RWPE1 (cell line): ENCODE data around the gene APMAP.
A peak's percentile ranks its signal among the peaks of the same experiment; 100 is the strongest.

ENCODE experiments used
- CTCF ChIA-PET: fragments of 350-600 bp; sonication (Branson Sonifier 250); formaldehyde crosslinking; extraction: SDS; loops from one replicate; lab custom pipeline; 2021; lab: Yijun Ruan, JAX
- POLR2A ChIA-PET: fragments of 400-600 bp; formaldehyde crosslinking; extraction: SDS; loops from one replicate; lab custom pipeline; 2020; ENCODE audit warnings: antibody characterized with exemption; ENCODE audit not compliant: low non-redundant PET; lab: Yijun Ruan, JAX
- DNase-seq: peaks from one replicate; pipeline ENCODE4 v3.0.0; 2012; ENCODE audit warnings: low spot score
- H3K27ac ChIP-seq: fragments of 450-650 bp; 2 replicates; pipeline ENCODE4 v1.5.1; 2017
- CTCF ChIP-seq: fragments of 450-650 bp; conservative IDR thresholded peaks from 2 replicates; pipeline ENCODE4 v1.5.1; 2017; ENCODE audit warnings: low read depth, mild to moderate bottlenecking

Gene APMAP

DNA sequence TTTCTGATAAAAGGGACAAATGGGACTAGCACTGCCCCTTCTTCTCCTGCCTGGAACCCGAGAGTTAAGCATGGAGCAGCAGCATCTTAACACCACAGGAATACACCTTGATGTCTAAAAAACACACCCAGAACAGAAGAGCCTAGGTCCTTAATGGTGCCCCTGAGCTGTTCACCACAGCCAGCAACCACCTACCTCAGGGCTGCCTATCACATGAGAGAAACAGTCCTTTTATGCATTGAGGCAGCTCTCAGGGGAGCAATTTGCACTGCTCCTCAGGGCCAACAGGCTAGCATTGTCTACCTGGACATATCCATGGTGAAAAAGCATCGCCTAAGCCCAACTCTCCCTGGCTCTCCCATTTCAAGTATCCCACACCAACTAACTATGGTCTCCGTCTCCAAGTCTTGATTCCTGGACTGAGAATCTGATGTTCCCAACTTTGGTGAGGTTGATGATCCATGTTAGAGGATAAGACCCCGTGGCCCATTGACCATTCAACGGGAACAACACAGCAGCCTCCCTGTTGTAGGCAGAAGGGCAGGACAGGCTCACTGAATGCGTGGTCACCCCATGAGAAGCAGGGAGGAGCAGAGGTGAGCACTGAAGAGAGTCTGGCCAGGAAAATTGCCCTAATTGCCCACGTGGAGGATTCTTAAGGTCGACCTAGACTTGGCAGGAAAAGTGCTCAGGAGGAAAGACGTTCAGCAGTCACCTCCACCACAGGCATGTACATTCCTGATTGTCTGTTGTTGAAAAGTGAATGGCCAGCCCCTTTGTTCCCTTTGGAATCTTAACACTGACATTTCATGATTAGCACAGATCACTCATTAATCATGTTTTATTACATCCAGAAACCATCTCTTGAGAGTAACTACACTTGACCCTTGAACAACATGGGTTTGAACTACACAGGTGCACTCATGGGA, 4.2 kb upstream of the APMAP start:
- TF ChIP-seq CTCF, result no peak
- DNase-seq, result no peak
- H3K27ac ChIP-seq, result no peak overlapping the region
- CTCF ChIA-PET, result interaction anchor here (3.7 kb wide), 1 partner anchor 68 kb away, joined by 53 read pairs; no protein-coding TSS in a partner anchor
- POLR2A ChIA-PET, result interaction anchor here (0.6 kb wide), 1 partner anchor 66 kb away, joined by 3 read pairs; no protein-coding TSS in a partner anchor

DNA sequence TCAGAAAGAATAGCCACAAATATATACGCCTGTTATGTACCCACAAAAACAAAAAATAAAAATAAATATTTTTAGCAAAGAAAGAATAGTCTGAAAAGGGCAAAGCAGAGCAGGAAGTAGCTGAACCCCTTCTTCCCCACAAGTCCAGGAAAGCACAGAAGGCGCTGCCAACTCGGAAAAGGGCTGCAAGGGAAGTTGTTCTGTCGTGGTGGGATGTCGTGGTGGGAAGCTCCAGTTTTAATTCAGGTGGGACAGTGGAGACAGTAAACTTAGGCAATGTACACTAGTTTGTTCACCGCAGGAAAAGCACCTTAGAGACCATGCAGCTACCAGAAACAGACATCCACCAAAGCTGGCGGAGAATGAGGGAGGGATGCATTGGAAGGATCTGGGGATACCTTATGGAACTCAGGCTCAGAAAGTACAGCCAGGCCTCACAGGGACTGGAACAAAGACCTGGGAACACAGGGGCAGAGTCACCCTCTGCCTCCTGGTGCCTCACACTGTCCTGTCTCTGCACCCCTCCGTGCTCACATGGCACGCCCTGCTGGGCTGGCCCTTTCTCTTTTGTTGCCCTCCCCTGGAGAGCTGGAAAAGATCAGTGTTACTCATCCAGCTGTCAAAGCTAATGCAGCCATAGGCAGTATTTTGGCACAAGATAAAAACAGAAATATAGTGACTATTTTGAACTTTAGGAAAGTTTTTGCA, 3.3 kb upstream of the APMAP start:
- ChIA-PET POLR2A (interaction anchor here (0.6 kb wide), 1 partner anchor 67 kb away, joined by 3 read pairs; no protein-coding TSS in a partner anchor), CTCF (interaction anchor here (0.6 to 3.7 kb wide), 5 partner anchors 29 to 196 kb away, joined by 3 to 53 read pairs (median 4); no protein-coding TSS in a partner anchor)
- H3K27ac ChIP-seq, result no peak overlapping the region
- no peak for DNase-seq
- TF ChIP-seq CTCF, result no peak

GRCh38 chr20:24994470-24995368, 2.2 kb upstream of the APMAP start:
- H3K27ac ChIP-seq, result no peak overlapping the region
- POLR2A ChIA-PET, result no interaction called here
- peak; percentile 86 for DNase-seq
- peak; percentile 98 for TF ChIP-seq CTCF
- CTCF ChIA-PET, result interaction anchor here (0.5 to 3.7 kb wide), 12 partner anchors 12 to 1646 kb away, joined by 3 to 53 read pairs (median 4); partner anchors contain the start of gene ACSS1

GRCh38 chr20:24994186-24994465, 1.6 kb upstream of the APMAP start:
- no peak for TF ChIP-seq CTCF
- ChIA-PET POLR2A (no interaction called here), CTCF (interaction anchor here (0.5 to 3.7 kb wide), 7 partner anchors 12 to 1645 kb away, joined by 3 to 53 read pairs (median 5); partner anchors contain the start of gene ACSS1)
- H3K27ac ChIP-seq, result no peak overlapping the region
- no peak for DNase-seq

DNA sequence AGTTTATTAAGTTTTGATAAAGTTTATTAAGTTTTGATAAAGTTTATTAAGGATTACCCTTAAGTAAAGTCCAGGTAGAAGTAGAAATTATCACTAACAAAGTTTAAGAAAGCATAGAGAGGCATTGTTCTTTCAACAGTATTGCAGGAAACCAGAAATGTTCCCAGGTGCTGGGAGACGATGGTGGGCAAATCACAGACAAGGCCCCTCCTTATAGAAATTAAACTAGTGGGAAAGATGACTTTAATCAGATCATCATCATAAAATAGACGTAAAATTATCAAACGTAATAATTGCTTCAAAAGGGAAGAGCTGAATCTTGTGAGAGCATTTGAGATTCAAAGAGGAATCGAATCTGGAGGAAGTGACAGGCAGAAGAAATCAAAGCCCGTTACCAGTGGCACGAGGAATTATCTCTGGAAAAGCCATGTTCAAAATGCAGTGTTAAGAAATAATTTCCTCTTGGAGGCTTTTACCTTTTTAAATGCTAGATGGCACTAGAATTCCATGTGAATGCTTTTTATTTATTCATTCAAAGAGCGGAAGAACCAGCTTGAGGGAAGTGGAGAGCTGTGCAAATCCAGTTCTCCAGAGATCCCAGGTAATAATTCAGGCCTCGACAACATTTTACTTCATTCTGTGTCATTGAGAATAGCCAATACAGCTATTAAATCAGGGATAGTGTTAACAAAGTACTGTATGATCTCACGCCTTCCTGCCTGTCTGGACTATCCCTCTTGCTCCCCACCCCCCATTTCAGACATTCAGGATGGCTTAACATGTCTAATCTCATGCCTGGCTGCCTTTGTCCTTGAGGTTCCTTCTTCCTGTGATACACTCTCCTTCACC, 1.0 kb upstream of the APMAP start:
- TF ChIP-seq CTCF, result peak; percentile 79
- ChIA-PET CTCF (interaction anchor here (0.5 to 3.7 kb wide), 9 partner anchors 13 to 1645 kb away, joined by 3 to 53 read pairs (median 5); partner anchors contain the start of gene ACSS1), POLR2A (no interaction called here)
- DNase-seq, result peak; percentile 48
- peak overlapping the region; percentile 78; the same call in 1 of the 2 replicates for H3K27ac ChIP-seq
